Measurements from ENCODE around the gene NODAL. TPM values are rescaled to one million over a fixed set of nuclear protein-coding genes. Genes with fewer than 3 reads are reported as not detected.

The NODAL gene
- total and polyA plus RNA-seq, 5 donors from 2014 or later = 0.09 to 0.22 (median 0.17) TPM; not detected in 2

- Mint-ChIP-seq H3K27ac (peak overlapping the region in 1 of 3 donors; percentile 12), H3K4me3 (no peak overlapping the region), H3K27me3 (peaks cover 28% of the 10 kb centered on the region), H3K36me3 (no peaks in the 10 kb centered on the region), H3K9me3 (no peaks in the 10 kb centered on the region), H3K4me1 (peaks cover 7 to 41% (median 24%) of the 10 kb centered on the region in 4 donors)
- peaks cover 4% of the 10 kb centered on the region for H3K27me3 ChIP-seq (ENCODE audit: control insufficient read depth, insufficient read depth, low read length)
- H3K9me3 ChIP-seq (ENCODE audit: control insufficient read depth in 2 of 2, low read length in 2 of 2) = no peaks in the 10 kb centered on the region
- H3K27ac ChIP-seq (ENCODE audit: insufficient read depth, low read length, poor library complexity, severe bottlenecking) = no peak overlapping the region
- DNase-seq (no peak), ATAC-seq (ENCODE audit: low read depth in 2 of 2) (no peak)
- H3K36me3 ChIP-seq (ENCODE audit: control insufficient read depth, insufficient read depth, low read length) = no peaks in the 10 kb centered on the region
- H3K4me3 ChIP-seq (ENCODE audit: low read depth, low read length) = no peak overlapping the region
- peaks cover 43% of the 10 kb centered on the region for H3K4me1 ChIP-seq (ENCODE audit: control insufficient read depth, insufficient read depth, low read length, poor library complexity, severe bottlenecking)
Measured at GRCh38 chr10:70475661-70476060, 34.2 kb upstream of the NODAL start.

- H3K4me1 Mint-ChIP-seq = peaks cover 2 to 33% (median 16%) of the 10 kb centered on the region in 4 donors
- Histone ChIP-seq H3K27me3 (ENCODE audit: control insufficient read depth, insufficient read depth, low read length) (peaks cover 4% of the 10 kb centered on the region), H3K27ac (ENCODE audit: insufficient read depth, low read length, poor library complexity, severe bottlenecking) (no peak overlapping the region), H3K4me3 (ENCODE audit: low read depth, low read length) (no peak overlapping the region), H3K4me1 (ENCODE audit: control insufficient read depth, insufficient read depth, low read length, poor library complexity, severe bottlenecking) (peaks cover 34% of the 10 kb centered on the region), H3K9me3 (ENCODE audit: control insufficient read depth in 2 of 2, low read length in 2 of 2) (no peaks in the 10 kb centered on the region), H3K36me3 (ENCODE audit: control insufficient read depth, insufficient read depth, low read length) (no peaks in the 10 kb centered on the region)
- no peaks in the 10 kb centered on the region for H3K9me3 Mint-ChIP-seq
- ATAC-seq (ENCODE audit: low read depth in 2 of 2) (no peak), DNase-seq (no peak)
- H3K36me3 Mint-ChIP-seq = no peaks in the 10 kb centered on the region
- H3K27me3 Mint-ChIP-seq = peaks cover 23% of the 10 kb centered on the region
- peak overlapping the region in 1 of 4 donors; percentile 36 for H3K4me3 Mint-ChIP-seq
- H3K27ac Mint-ChIP-seq = no peak overlapping the region
Measured at GRCh38 chr10:70474780-70475179, 33.3 kb upstream of the NODAL start.

- H3K9me3 Mint-ChIP-seq = no peaks in the 10 kb centered on the region
- H3K27ac Mint-ChIP-seq = no peak overlapping the region
Measured at GRCh38 chr10:70472799-70473454, 31.4 kb upstream of the NODAL start.

GRCh38 chr10:70466951-70467350, 25.5 kb upstream of the NODAL start:
- Histone ChIP-seq H3K36me3 (ENCODE audit: control insufficient read depth, insufficient read depth, low read length) (no peaks in the 10 kb centered on the region), H3K4me1 (ENCODE audit: control insufficient read depth, insufficient read depth, low read length, poor library complexity, severe bottlenecking) (no peaks in the 10 kb centered on the region), H3K4me3 (ENCODE audit: low read depth, low read length) (no peak overlapping the region), H3K27me3 (ENCODE audit: control insufficient read depth, insufficient read depth, low read length) (peaks cover 2% of the 10 kb centered on the region), H3K9me3 (ENCODE audit: control insufficient read depth in 2 of 2, low read length in 2 of 2) (no peaks in the 10 kb centered on the region), H3K27ac (ENCODE audit: insufficient read depth, low read length, poor library complexity, severe bottlenecking) (no peak overlapping the region)
- Mint-ChIP-seq H3K4me3 (no peak overlapping the region), H3K27ac (no peak overlapping the region), H3K4me1 (no peaks in the 10 kb centered on the region), H3K27me3 (peaks cover 9% of the 10 kb centered on the region), H3K36me3 (no peaks in the 10 kb centered on the region), H3K9me3 (no peaks in the 10 kb centered on the region)
- DNase-seq (no peak), ATAC-seq (ENCODE audit: low read depth in 2 of 2) (no peak)

More at GRCh38 chr10:70472799-70473454, 31.4 kb upstream of the NODAL start:
- Mint-ChIP-seq H3K4me1 (peaks cover 0 to 25% (median 11%) of the 10 kb centered on the region in 4 donors), H3K36me3 (no peaks in the 10 kb centered on the region), H3K4me3 (no peak overlapping the region), H3K27me3 (peaks cover 16% of the 10 kb centered on the region)
- ATAC-seq (ENCODE audit: low read depth in 2 of 2) = no peak
- no peak overlapping the region for H3K27ac ChIP-seq (ENCODE audit: insufficient read depth, low read length, poor library complexity, severe bottlenecking)
- H3K4me3 ChIP-seq (ENCODE audit: low read depth, low read length) = no peak overlapping the region
- no peaks in the 10 kb centered on the region for H3K36me3 ChIP-seq (ENCODE audit: control insufficient read depth, insufficient read depth, low read length)
- H3K4me1 ChIP-seq (ENCODE audit: control insufficient read depth, insufficient read depth, low read length, poor library complexity, severe bottlenecking) = peaks cover 15% of the 10 kb centered on the region
- H3K27me3 ChIP-seq (ENCODE audit: control insufficient read depth, insufficient read depth, low read length) = peaks cover 4% of the 10 kb centered on the region
- H3K9me3 ChIP-seq (ENCODE audit: control insufficient read depth in 2 of 2, low read length in 2 of 2) = no peaks in the 10 kb centered on the region
- no peak for DNase-seq

- Histone ChIP-seq H3K9me3 (ENCODE audit: control insufficient read depth in 2 of 2, low read length in 2 of 2) (no peaks in the 10 kb centered on the region), H3K36me3 (ENCODE audit: control insufficient read depth, insufficient read depth, low read length) (no peaks in the 10 kb centered on the region), H3K4me1 (ENCODE audit: control insufficient read depth, insufficient read depth, low read length, poor library complexity, severe bottlenecking) (no peaks in the 10 kb centered on the region), H3K27ac (ENCODE audit: insufficient read depth, low read length, poor library complexity, severe bottlenecking) (no peak overlapping the region), H3K4me3 (ENCODE audit: low read depth, low read length) (no peak overlapping the region), H3K27me3 (ENCODE audit: control insufficient read depth, insufficient read depth, low read length) (no peaks in the 10 kb centered on the region)
- no peak overlapping the region for H3K4me3 Mint-ChIP-seq
- ATAC-seq (ENCODE audit: low read depth in 2 of 2) (no peak), DNase-seq (no peak)
- H3K27me3 Mint-ChIP-seq = peaks cover 18% of the 10 kb centered on the region
- peak overlapping the region in 1 of 3 donors; percentile 23 for H3K27ac Mint-ChIP-seq
- H3K36me3 Mint-ChIP-seq = peaks cover 5% of the 10 kb centered on the region
- H3K9me3 Mint-ChIP-seq = no peaks in the 10 kb centered on the region
- H3K4me1 Mint-ChIP-seq = peaks cover 0 to 3% (median under 1%) of the 10 kb centered on the region in 4 donors
Measured at GRCh38 chr10:70465832-70466231, 24.4 kb upstream of the NODAL start.

- Mint-ChIP-seq H3K36me3 (peaks cover 8% of the 10 kb centered on the region), H3K9me3 (no peaks in the 10 kb centered on the region), H3K27ac (peak overlapping the region in 1 of 3 donors; percentile 23), H3K27me3 (peaks cover 22% of the 10 kb centered on the region), H3K4me1 (peaks cover 0 to 4% (median 1%) of the 10 kb centered on the region in 4 donors), H3K4me3 (peak overlapping the region in 1 of 4 donors; percentile 8)
- Histone ChIP-seq H3K27ac (ENCODE audit: insufficient read depth, low read length, poor library complexity, severe bottlenecking) (no peak overlapping the region), H3K4me3 (ENCODE audit: low read depth, low read length) (no peak overlapping the region), H3K9me3 (ENCODE audit: control insufficient read depth in 2 of 2, low read length in 2 of 2) (no peaks in the 10 kb centered on the region), H3K4me1 (ENCODE audit: control insufficient read depth, insufficient read depth, low read length, poor library complexity, severe bottlenecking) (no peaks in the 10 kb centered on the region), H3K27me3 (ENCODE audit: control insufficient read depth, insufficient read depth, low read length) (no peaks in the 10 kb centered on the region), H3K36me3 (ENCODE audit: control insufficient read depth, insufficient read depth, low read length) (no peaks in the 10 kb centered on the region)
- DNase-seq (no peak), ATAC-seq (ENCODE audit: low read depth in 2 of 2) (no peak)
Measured at GRCh38 chr10:70465278-70465677, 23.8 kb upstream of the NODAL start.

GRCh38 chr10:70462349-70462984, 21.0 kb upstream of the NODAL start:
- ATAC-seq (ENCODE audit: low read depth in 2 of 2) = no peak
- Mint-ChIP-seq H3K27me3 (peaks cover 41% of the 10 kb centered on the region), H3K4me1 (peaks cover 0 to 10% (median 1%) of the 10 kb centered on the region in 4 donors), H3K9me3 (peaks cover 0 to 1% (median 0%) of the 10 kb centered on the region in 7 donors), H3K36me3 (peaks cover 9% of the 10 kb centered on the region), H3K27ac (no peak overlapping the region), H3K4me3 (no peak overlapping the region)
- H3K27me3 ChIP-seq (ENCODE audit: control insufficient read depth, insufficient read depth, low read length) = peaks cover 2% of the 10 kb centered on the region
- H3K9me3 ChIP-seq (ENCODE audit: control insufficient read depth in 2 of 2, low read length in 2 of 2) = no peaks in the 10 kb centered on the region
- H3K4me1 ChIP-seq (ENCODE audit: control insufficient read depth, insufficient read depth, low read length, poor library complexity, severe bottlenecking) = peaks cover 6% of the 10 kb centered on the region
- no peak overlapping the region for H3K4me3 ChIP-seq (ENCODE audit: low read depth, low read length)
- H3K27ac ChIP-seq (ENCODE audit: insufficient read depth, low read length, poor library complexity, severe bottlenecking) = no peak overlapping the region
- H3K36me3 ChIP-seq (ENCODE audit: control insufficient read depth, insufficient read depth, low read length) = no peaks in the 10 kb centered on the region
- DNase-seq = no peak
